ENCODE results near the gene PLAAT2. TPM values are rescaled to one million over a fixed set of nuclear protein-coding genes. Genes with fewer than 3 reads are reported as not detected.

The PLAAT2 gene
- total and polyA plus RNA-seq, 2 donors (not counting 1 experiment from before 2014, with no cell fraction given), result 4.0 TPM; not detected in 1

DNA sequence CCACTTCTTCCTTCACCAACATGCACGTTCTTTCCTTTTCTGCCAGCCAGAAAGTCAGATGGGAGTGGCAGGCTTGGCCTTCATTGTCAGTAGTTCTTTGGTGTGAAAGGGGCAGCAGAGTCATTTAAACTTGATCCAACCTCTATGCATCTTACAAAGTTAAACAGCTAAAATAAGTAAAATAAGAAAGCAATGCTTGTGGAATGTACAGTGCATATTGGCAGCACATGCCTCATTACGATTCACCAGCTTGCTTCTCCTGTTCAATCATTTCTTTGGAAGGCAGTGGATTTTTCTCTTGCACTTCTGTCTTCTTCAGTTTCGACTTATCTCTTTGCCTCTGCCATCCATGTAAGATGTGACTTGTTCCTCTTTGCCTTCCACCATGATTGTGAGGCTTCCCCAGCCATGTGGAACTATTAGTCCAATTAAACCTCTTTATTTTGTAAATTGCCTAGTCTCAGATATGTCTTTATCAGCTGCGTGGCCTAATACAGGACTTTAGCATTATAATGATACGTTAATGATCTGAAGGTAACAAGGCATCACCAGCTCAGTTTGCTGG lies 42.5 kb downstream of the PLAAT2 start:
- H4K20me1 ChIP-seq (ENCODE audit: control insufficient read depth, insufficient read depth, low read length, poor library complexity, severe bottlenecking), result no peaks in the 10 kb centered on the region
- H3K27me3 ChIP-seq (replicated peaks in 1 of 4; ENCODE audit: control extremely low read depth in 1 of 4, control insufficient read depth in 3 of 4, insufficient read depth in 4 of 4, low read length in 3 of 4), result peaks cover 0 to 12% (median 0%) of the 10 kb centered on the region in 4 experiments
- no peak overlapping the region for H3K9ac ChIP-seq (ENCODE audit: low read length)
- intact Hi-C loops (cut with micrococcal nuclease), result no loop called here
- DNase-seq (no peak), ATAC-seq (ENCODE audit: low read depth) (no peak)
- POLR2A ChIA-PET, result no interaction called here
- Mint-ChIP-seq H3K27ac (no peak overlapping the region), H3K27me3 (peaks cover 26% of the 10 kb centered on the region), H3K9me3 (ENCODE audit: insufficient read depth) (peaks cover 7% of the 10 kb centered on the region), H3K4me3 (no peak overlapping the region), H3K4me1 (no peaks in the 10 kb centered on the region)
- CTCF ChIA-PET, result interaction anchor here (1.0 kb wide), 1 partner anchor 42 kb away, joined by 3 read pairs; no protein-coding TSS in a partner anchor
- no peaks in the 10 kb centered on the region for H3K79me2 ChIP-seq (ENCODE audit: control insufficient read depth, insufficient read depth, low read length)
- H3K27ac ChIP-seq (ENCODE audit: low read length in 2 of 2), result no peak overlapping the region
- H3K4me1 ChIP-seq (ENCODE audit: control insufficient read depth in 2 of 2, insufficient read depth in 2 of 2, low read length in 2 of 2), result no peaks in the 10 kb centered on the region
- H3K4me2 ChIP-seq (replicated peaks; ENCODE audit: low read depth, low read length, poor library complexity, severe bottlenecking), result no peak overlapping the region
- WGBS (ENCODE audit: insufficient coverage), result 100% methylated on average over 4 of the region's 5 CpGs
- peaks cover 3 to 11% (median 3%) of the 10 kb centered on the region in 3 donors for H3K9me3 ChIP-seq (ENCODE audit: control extremely low read depth in 1 of 3, control insufficient read depth in 2 of 3, insufficient read depth in 1 of 3, low read length in 2 of 3)
- no peaks in the 10 kb centered on the region for H3K36me3 ChIP-seq (replicated peaks in 1 of 2; ENCODE audit: control extremely low read depth in 1 of 2, control insufficient read depth in 1 of 2, extremely low read depth in 1 of 2, insufficient read depth in 2 of 2, low read length in 1 of 2)
- no peak overlapping the region for H2AFZ ChIP-seq (ENCODE audit: insufficient read depth, low read depth, low read length, poor library complexity, severe bottlenecking)
- TF ChIP-seq EZH2 (IDR thresholded peaks at IDR 0.05; ENCODE audit: borderline replicate concordance, insufficient read depth, low read depth, low read length, poor library complexity, severe bottlenecking) (no peak), CTCF (IDR thresholded peaks at IDR 0.05) (no peak)
- no peak overlapping the region for H3K4me3 ChIP-seq (ENCODE audit: control extremely low read depth in 1 of 5, extremely low read depth in 1 of 5, insufficient read depth in 1 of 5, low read depth in 2 of 5, low read length in 4 of 5)

- H3K9me3 ChIP-seq (ENCODE audit: control extremely low read depth in 1 of 3, control insufficient read depth in 2 of 3, insufficient read depth in 1 of 3, low read length in 2 of 3), result peaks cover 0 to 7% (median 0%) of the 10 kb centered on the region in 3 donors
- no peaks in the 10 kb centered on the region for H3K79me2 ChIP-seq (ENCODE audit: control insufficient read depth, insufficient read depth, low read length)
- no peaks in the 10 kb centered on the region for H3K36me3 ChIP-seq (replicated peaks in 1 of 2; ENCODE audit: control extremely low read depth in 1 of 2, control insufficient read depth in 1 of 2, extremely low read depth in 1 of 2, insufficient read depth in 2 of 2, low read length in 1 of 2)
- Mint-ChIP-seq H3K27me3 (peaks cover 17% of the 10 kb centered on the region), H3K27ac (no peak overlapping the region), H3K9me3 (ENCODE audit: insufficient read depth) (peaks cover 5% of the 10 kb centered on the region), H3K4me1 (no peaks in the 10 kb centered on the region), H3K4me3 (no peak overlapping the region)
- ATAC-seq (ENCODE audit: low read depth) (no peak), DNase-seq (no peak)
- peaks cover 0 to 6% (median 0%) of the 10 kb centered on the region in 4 experiments for H3K27me3 ChIP-seq (replicated peaks in 1 of 4; ENCODE audit: control extremely low read depth in 1 of 4, control insufficient read depth in 3 of 4, insufficient read depth in 4 of 4, low read length in 3 of 4)
- no peak overlapping the region for H3K4me3 ChIP-seq (ENCODE audit: control extremely low read depth in 1 of 5, extremely low read depth in 1 of 5, insufficient read depth in 1 of 5, low read depth in 2 of 5, low read length in 4 of 5)
- H4K20me1 ChIP-seq (ENCODE audit: control insufficient read depth, insufficient read depth, low read length, poor library complexity, severe bottlenecking), result no peaks in the 10 kb centered on the region
- TF ChIP-seq CTCF (IDR thresholded peaks at IDR 0.05) (no peak), EZH2 (IDR thresholded peaks at IDR 0.05; ENCODE audit: borderline replicate concordance, insufficient read depth, low read depth, low read length, poor library complexity, severe bottlenecking) (no peak)
- no peak overlapping the region for H3K4me2 ChIP-seq (replicated peaks; ENCODE audit: low read depth, low read length, poor library complexity, severe bottlenecking)
- H2AFZ ChIP-seq (ENCODE audit: insufficient read depth, low read depth, low read length, poor library complexity, severe bottlenecking), result no peak overlapping the region
- POLR2A ChIA-PET, result no interaction called here
- H3K27ac ChIP-seq (ENCODE audit: low read length in 2 of 2), result no peak overlapping the region
- CTCF ChIA-PET, result interaction anchor here (2.0 kb wide), 1 partner anchor 38 kb away, joined by 4 read pairs; no protein-coding TSS in a partner anchor
- no peak overlapping the region for H3K9ac ChIP-seq (ENCODE audit: low read length)
- H3K4me1 ChIP-seq (ENCODE audit: control insufficient read depth in 2 of 2, insufficient read depth in 2 of 2, low read length in 2 of 2), result no peaks in the 10 kb centered on the region
- no CpG with 5 or more reads among the region's 1 CpG for WGBS (ENCODE audit: insufficient coverage)
- intact Hi-C loops (cut with micrococcal nuclease), result no loop called here
These were observed 44.6 kb downstream of the PLAAT2 start for GRCh38 chr11:63518548-63518947.
